NCI-H2227 (cell line): ENCODE results near the gene ZNF106.

ENCODE experiments used
- DNase-seq: peaks from one replicate; lab custom pipeline; 2025; ENCODE audit not compliant: unreplicated experiment; lab: John Stamatoyannopoulos, UW

Gene ZNF106

DNA sequence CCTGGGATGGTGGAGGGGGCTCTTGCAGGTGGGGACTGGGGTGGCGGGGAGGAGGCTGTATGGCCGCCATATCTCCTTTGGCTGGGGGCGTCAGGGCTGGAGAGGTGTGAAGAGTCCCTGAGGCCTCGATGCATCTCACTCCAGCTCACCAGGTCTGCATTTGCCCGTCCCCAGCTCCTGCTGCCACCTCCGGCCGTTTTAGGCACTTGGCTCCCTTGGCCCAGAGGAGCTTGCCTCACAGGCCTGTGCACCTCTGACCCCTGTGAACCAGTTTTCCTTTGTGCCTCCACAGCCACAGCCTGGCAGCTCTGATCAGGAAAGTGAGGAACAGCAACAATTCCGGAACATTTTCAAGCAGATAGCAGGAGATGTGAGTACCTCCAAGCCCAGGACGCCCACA lies 81.9 kb downstream of the ZNF106 start:
- DNase-seq, result no peak

GRCh38 chr15:42408178-42408577 lies 82.8 kb downstream of the ZNF106 start:
- no peak for DNase-seq

DNA sequence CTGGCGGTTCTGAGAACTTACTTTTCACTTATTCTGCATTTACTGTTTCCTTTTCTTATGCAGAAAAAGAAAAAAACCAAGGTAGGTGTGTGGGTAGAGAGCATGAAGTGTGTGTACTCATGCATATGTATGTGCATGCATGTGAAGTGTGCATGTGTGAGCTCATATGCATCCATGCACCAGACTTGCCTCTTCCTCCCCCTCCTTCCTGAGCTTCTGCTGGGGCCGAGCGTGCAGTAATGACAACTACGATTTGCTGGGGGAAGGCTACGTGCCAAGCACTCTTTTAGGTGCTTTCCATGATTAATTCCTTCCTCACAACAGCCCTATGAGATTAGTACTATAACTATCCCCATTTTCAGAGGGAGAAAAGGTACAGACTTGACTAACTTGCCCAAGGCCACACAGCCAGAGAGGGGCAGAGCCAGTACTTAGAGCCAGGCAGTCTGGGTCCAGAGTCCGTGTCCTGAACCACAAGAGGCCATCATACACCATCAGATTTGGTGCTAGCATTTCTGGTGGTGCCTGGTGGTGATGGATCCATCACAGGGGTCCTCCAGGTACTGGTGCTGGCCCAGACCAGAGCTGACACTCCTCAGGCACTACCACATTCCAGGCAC lies 85.0 kb downstream of the ZNF106 start:
- no peak for DNase-seq

DNA sequence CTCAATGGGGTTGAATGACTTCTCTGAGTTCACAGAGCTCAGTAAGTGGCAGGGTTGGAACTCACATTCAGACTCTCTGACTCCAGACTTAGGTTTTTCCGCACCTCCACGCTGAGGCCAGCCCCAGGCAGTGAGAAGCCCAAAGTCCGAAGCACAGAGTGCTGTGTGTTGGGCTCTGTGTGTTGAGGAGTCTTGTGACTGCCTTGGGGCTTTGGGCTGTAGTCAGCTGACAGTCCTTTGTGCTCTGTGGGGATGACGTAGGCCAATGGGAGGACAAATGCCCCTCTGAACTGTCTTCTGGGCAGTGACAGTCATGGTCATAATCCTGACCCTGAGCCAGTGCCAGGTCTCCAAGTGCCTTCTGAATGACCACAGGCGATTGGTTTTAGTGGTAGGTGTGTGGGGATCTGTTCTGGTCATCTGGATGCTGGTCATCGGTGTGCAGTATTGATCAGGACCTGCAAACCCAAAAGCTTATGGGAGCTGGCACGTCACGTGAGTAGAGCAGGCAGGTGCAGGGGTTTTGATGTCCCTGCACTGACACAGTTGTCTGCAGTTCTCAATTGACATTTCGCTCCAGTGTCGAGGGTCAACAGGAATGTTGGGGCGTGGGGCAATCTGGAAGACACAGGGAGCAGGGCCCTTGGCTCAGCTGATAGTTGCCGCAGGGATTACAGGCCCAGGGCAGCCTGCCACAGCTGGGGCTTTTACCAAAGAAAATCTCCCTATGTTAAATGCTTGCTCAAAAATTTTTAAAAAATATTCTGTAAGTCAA lies 86.3 kb downstream of the ZNF106 start:
- no peak for DNase-seq

DNA sequence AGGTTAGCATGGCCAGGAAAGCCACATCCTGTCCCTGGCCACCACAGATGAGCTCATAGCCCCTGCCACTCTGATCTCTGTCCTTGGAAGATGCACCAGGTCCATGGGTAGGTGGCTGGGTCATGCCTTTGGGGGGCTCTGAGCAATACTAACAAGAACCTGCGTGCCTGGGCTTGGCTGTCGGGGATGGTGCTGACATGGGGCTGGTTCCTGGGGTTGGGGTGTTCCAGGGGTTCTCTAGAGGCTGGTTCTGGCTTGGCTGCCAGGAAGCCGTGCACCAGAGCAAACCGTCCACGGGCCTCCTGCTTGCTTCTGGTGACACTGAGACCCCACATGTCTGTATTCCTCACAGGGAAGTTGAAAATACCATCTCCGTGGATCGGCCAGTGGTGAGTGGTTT lies 87.6 kb downstream of the ZNF106 start:
- no peak for DNase-seq

DNA sequence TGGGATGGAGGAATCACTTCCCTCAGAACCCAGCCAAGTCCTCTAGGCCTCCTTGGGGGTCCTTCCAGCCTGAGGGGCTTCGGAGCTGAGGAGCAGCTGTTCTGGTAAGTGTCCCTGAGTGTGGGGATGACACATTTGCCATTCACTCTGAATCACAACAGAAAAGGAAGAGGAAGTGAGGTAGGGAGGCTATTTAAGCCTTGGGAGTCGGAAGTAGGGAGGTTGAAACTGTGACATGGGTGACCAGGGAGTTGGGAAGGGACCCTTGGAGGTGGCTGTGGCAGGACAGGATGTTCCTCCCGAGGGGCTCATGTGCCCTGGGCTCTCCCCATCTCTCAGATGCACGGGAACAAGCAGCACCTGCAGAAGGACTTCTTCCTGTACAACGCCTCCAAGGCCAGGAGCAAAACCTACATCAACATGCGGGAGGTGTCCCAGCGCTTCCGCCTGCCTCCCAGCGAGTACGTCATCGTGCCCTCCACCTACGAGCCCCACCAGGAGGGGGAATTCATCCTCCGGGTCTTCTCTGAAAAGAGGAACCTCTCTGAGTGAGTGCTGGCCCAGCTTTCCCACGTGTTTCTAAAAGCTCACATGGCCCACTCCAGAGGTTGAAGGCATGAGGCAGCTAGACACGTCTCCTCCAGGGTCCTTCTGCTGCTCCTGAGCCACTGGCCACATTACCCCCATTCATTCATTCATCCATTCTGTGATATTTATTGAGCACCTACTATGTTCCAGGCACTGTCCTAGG lies 88.3 kb downstream of the ZNF106 start:
- no peak for DNase-seq

DNA sequence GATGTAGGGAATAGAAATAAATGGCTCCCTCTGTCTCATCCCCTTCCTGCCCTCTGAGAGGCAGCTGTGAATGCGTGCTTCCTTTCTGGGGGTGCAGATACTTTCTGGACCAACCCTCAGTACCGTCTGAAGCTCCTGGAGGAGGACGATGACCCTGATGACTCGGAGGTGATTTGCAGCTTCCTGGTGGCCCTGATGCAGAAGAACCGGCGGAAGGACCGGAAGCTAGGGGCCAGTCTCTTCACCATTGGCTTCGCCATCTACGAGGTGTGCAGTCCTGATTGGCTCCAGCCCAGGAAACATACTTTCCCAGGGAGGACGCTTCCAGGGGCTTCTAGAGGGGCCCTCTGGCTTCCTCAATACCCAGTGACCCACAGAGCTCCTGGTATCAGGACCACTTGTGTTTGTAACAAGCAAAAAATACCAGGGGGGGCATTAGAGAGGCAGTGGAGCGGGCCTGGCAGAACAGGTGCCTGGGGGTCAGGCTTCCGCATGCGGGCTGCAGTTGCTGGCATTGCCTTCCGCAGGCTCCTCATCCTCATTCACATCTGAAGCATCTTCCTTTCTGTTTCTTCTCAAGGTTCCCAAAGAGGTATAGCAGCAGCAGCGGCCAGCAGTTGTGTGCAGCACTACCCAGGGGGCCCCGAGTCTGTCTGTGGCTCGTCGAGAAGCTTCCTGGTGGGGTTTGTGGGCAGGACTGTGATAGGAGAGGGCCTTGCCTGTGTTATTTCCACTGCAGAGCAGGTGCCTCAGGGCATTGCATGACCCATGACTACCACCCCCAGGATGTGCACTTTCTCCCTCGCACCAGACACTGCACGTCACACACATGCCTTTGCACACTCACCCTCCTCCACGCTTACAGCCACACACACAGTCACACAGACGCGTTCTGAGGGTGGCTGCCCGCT lies 89.1 kb downstream of the ZNF106 start:
- no peak for DNase-seq

DNA sequence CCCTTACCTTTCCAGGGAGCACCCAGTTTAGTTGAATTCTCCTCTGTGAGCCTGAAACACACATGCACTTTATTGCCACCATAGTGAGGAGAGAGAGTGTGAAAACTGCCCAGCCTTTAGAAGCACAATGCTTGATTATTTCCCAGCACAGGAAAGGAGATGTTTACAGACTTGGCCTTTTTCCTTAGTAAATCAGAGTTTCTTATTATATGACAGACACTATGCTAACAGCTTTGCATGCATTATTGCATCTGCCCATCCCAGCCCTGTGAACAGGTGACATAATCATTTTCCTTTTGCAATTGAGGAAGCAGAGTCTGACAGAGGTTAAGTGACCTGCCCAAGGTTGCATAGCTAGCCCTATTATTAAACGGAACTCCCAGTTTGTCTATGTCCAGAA lies 95.1 kb downstream of the ZNF106 start:
- no peak for DNase-seq

GRCh38 chr15:42394106-42394505 lies 96.8 kb downstream of the ZNF106 start:
- DNase-seq, result no peak

GRCh38 chr15:42392309-42393024 lies 98.5 kb downstream of the ZNF106 start:
- no peak for DNase-seq

DNA sequence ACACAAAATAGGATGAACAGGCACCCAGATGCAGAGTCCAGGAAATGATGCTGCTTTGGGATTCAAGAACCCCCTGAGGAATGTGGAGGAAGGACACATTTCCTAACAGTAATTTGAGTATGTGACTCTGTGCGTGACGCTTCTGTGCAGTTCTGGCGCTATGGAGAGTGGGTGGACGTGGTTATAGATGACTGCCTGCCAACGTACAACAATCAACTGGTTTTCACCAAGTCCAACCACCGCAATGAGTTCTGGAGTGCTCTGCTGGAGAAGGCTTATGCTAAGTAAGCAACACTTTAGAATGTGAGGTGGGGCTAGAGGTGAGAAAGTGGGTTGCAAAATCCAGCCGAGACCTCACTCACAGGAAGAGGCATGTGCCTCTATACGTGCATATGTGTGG lies 103.3 kb downstream of the ZNF106 start:
- no peak for DNase-seq

DNA sequence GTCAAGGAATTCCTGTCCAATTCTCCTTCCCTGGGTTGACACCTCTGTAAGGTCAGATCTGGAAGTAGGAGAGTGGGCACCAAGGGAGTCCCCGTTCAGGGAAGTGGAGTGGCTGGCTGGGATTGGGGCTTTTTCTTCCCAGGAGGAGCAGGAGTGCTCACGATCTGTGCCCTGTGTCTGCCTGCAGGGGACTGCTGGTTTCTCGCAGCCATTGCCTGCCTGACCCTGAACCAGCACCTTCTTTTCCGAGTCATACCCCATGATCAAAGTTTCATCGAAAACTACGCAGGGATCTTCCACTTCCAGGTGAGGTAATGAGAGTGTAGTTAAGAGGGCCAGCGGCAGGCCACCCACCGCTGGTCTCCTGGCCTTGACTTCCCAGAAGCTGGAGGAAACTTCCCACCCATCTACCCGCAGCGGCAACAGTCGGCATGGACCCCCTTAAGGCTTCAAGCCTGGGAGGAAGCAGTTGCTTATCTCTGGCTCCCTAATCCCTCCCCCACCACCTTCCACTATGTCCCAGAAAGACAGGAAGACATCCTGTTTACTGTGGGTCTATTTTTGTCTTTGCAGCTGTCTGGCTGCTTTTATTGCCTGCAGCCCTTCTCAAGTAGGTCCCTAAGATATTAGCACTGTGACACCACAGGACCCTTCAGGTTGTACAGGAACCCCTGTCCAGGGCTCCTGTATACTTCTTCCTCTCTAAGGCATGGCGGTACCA lies 104.8 kb downstream of the ZNF106 start:
- no peak for DNase-seq

DNA sequence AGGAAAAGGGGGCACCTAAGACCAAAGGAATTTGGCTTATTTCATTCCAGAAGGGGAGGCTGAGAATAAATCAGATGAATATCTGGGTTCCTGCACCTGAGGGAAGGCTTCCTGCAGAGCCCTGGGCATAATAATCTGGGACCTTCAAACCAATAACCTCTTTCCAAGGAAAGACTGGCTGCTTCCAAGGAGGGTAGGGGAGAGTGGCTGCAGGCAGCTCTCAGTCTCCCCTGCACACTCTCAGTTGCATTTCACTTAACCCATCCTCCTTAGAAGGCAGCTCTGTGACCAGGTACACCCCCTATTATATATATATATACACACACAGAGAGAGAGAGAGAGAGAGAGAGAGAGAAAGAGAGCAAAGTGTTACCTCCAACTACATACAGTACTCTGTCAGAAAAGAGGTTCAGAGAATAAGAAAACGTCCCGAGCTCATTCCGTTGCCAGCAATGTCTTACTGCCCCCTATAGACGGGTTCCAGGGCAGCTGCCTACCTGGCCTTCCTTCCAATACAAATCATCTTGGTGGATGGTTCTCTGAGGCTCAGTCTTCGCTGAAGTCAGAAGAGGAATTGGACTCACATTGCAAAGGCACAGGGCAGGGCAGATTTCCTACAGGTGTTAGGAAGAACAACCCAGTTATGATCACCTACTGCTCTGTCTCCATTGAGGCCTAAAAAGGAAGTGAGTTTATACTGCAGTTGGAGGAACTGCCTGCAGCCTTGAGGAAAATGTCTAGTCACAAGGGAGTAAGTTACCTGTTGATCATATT lies 105.5 kb downstream of the ZNF106 start:
- peak; percentile 35 for DNase-seq

DNA sequence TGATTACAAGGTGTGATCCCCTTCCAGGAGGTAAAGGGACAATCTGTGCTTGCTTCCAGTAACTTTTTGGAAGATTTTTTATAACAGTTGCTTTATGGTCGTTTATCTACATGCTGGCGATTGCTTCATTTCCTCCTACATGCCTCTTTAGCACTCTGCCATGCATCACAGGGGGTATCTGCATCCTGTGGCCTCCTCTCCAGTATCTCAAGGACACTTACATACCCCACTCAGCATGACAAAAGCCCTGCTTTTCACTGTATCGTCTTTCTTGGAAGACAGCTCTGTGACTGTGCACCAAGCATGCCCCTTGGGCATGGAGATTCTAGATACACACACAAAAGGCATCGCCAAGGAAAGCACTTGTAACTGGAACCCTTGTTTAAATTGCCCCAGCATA lies 106.3 kb downstream of the ZNF106 start:
- DNase-seq, result no peak

DNA sequence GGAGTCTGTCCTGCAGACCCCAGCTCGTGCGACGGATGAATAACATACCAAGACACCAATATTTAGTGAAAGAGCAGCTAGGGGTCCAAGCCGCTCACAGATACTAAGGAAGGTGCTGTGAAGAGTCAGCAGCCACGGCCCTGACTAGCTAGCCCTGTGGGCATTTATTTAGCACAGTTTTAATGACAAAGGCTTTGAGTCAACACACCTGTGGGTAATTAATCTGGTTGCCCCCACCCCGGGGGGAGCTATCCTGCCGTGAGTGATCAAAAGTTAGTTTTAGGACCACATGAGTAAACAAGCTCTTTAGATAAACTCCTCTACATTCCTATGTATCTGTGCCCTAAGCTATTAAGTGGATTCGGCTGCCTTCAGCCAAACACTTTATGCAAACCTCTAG lies 112.9 kb downstream of the ZNF106 start:
- DNase-seq, result no peak

DNA sequence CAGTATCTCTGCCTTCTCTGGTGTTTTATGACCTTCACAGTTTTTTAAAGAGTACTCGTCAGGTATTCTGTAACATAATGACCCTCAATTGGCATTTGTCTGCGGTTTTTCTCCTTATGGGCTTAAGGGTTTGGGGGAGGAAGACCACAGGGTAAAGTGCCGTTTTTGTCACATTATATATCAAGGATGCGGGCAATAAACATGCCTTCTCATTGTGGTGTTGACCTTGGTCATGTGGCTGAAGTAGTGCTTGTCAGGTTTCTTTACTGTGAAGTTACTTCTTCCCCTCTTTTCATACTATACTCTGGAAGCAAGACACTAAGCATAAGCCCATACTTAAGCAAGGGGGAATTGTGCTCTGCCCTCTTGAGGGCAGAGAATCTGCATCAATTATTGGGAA lies 115.0 kb downstream of the ZNF106 start:
- DNase-seq, result no peak

DNA sequence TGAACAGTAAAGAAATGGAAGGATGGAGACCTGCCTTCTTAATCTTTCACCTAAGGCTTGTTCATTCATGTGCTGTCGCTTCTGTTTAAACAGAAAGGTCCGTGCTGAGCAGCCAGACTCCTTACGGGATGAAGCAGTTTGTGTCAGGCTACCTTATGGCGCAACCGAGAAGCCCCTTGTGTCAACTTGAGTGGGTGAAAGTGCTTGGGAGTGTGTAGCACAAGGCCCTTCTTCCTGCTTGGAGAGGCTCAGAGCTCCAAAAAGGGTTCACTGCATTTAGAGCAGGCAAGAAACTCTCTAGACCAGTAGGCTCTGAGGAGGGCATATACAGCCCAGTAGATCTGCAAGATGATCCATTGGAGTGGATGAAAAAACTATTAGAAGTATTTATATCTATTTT lies 115.7 kb downstream of the ZNF106 start:
- no peak for DNase-seq

DNA sequence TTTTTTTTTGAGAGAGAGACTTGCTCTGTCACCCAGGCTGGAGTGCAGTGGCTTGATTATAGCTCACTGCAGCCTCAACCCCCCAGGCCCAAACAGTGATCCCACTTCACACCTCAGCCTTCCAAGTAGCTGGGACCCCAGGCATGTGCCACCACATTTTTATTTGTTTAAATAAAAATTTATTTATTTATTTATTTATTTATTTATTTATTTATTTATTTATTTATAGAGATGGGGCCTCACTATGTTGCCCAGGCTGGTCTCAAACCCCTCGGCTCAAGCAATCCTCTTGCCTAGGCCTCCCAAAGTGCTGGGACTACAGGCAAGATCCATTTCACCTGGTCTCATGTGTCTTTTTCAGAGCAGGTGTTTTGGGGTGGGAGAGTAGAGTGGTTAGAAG lies 116.1 kb downstream of the ZNF106 start:
- DNase-seq, result no peak

DNA sequence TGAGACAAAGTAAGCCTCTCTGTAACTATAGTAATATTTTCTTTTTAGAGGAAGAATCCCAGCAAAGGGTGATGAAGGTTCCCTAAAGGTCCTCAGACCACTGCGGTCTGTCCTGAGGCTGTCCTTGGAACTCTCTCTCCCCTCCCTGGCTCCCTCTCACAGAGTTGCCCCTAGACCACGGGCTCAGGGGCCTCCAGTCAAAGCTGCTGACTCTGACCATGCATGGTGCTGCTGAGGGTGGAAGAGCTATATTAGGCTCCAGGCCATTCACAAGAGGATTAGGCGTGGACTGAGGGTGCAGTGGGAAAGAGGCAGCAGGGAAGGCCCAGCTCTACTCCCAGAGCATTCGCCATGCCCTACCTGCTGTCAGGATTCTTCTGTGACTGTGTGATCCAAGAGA lies 117.0 kb downstream of the ZNF106 start:
- DNase-seq, result no peak
